ENCODE measurements around the gene ANKRD34A. TPM values are rescaled to one million over a fixed set of nuclear protein-coding genes. Genes with fewer than 3 reads are reported as not detected.
A peak's percentile ranks its signal among the peaks of the same experiment; 100 is the strongest.

Gene ANKRD34A
- polyA plus RNA-seq, 3 donors = 0.31 TPM; not detected in 2

GRCh38 chr1:145961109-145961424, 3.3 kb downstream of the ANKRD34A start:
- H3K27ac Mint-ChIP-seq = peak overlapping the region in 3 of 7 donors; percentile 30 to 66 (median 50)
- peak overlapping the region; percentile 91 to 97 for H3K4me3 Mint-ChIP-seq
- Histone ChIP-seq H3K4me1 (ENCODE audit: control insufficient read depth in 1 of 2, insufficient read depth in 2 of 2, low read length in 2 of 2) (peaks cover 73 to 85% of the 10 kb centered on the region in 2 donors), H3K27ac (ENCODE audit: low read depth in 1 of 2, low read length in 2 of 2) (no peak overlapping the region), H3K4me2 (replicated peaks; ENCODE audit: extremely low read depth, low read length, poor library complexity, severe bottlenecking) (peak overlapping the region; percentile 91), H3K4me3 (replicated peaks in 1 of 3; ENCODE audit: low read depth in 2 of 3, low read length in 3 of 3) (peak overlapping the region; percentile 53 to 87 (median 71)), H3K9me3 (replicated peaks in 1 of 2; ENCODE audit: control insufficient read depth in 1 of 2, insufficient read depth in 1 of 2, low read length in 2 of 2) (no peaks in the 10 kb centered on the region), H3K36me3 (replicated peaks in 1 of 2; ENCODE audit: control insufficient read depth in 1 of 2, insufficient read depth in 2 of 2, low read length in 2 of 2) (no peaks in the 10 kb centered on the region), H3K27me3 (ENCODE audit: control insufficient read depth in 2 of 2, insufficient read depth in 2 of 2, low read length in 2 of 2) (peaks cover 6 to 31% of the 10 kb centered on the region in 2 donors), H2AFZ (ENCODE audit: insufficient read depth, low read depth, low read length, poor library complexity, severe bottlenecking) (peak overlapping the region; percentile 90), H3K9ac (ENCODE audit: insufficient read depth, low read length, poor library complexity, severe bottlenecking) (peak overlapping the region; percentile 44), H4K20me1 (ENCODE audit: insufficient read depth, low read length) (peaks cover 3% of the 10 kb centered on the region), H3K79me2 (ENCODE audit: insufficient read depth, low read length) (peaks cover 17% of the 10 kb centered on the region)
- H3K27me3 Mint-ChIP-seq (ENCODE audit: low read depth in 3 of 3) = peaks cover 30 to 37% (median 31%) of the 10 kb centered on the region in 3 donors
- H3K9me3 Mint-ChIP-seq = peaks cover 0 to 8% (median 0%) of the 10 kb centered on the region in 7 donors
- intact Hi-C loops (cut with micrococcal nuclease) = loop anchor here (5.0 to 10.0 kb wide), 3 partner anchors 36 to 96 kb away; partner anchors contain the start of genes PEX11B (in 1 of the 2) and TXNIP (in 1 of the 2)
- no peak for TF ChIP-seq CTCF (IDR thresholded peaks at IDR 0.05)
- H3K36me3 Mint-ChIP-seq = peaks cover 1 to 3% of the 10 kb centered on the region in 2 donors
- WGBS (ENCODE audit: insufficient coverage) = 3% methylated on average over 11 of the region's 22 CpGs
- H3K4me1 Mint-ChIP-seq = peaks cover 79% of the 10 kb centered on the region
- DNase-seq = no peak

- Histone ChIP-seq H3K4me3 (replicated peaks in 1 of 3; ENCODE audit: low read depth in 2 of 3, low read length in 3 of 3) (peak overlapping the region; percentile 53 to 87 (median 71)), H3K9me3 (replicated peaks in 1 of 2; ENCODE audit: control insufficient read depth in 1 of 2, insufficient read depth in 1 of 2, low read length in 2 of 2) (no peaks in the 10 kb centered on the region), H3K4me2 (replicated peaks; ENCODE audit: extremely low read depth, low read length, poor library complexity, severe bottlenecking) (peak overlapping the region; percentile 91), H3K27me3 (ENCODE audit: control insufficient read depth in 2 of 2, insufficient read depth in 2 of 2, low read length in 2 of 2) (peaks cover 6 to 31% of the 10 kb centered on the region in 2 donors), H4K20me1 (ENCODE audit: insufficient read depth, low read length) (peaks cover 3% of the 10 kb centered on the region), H3K79me2 (ENCODE audit: insufficient read depth, low read length) (peaks cover 21% of the 10 kb centered on the region), H3K27ac (ENCODE audit: low read depth in 1 of 2, low read length in 2 of 2) (no peak overlapping the region), H2AFZ (ENCODE audit: insufficient read depth, low read depth, low read length, poor library complexity, severe bottlenecking) (peak overlapping the region; percentile 90), H3K36me3 (replicated peaks in 1 of 2; ENCODE audit: control insufficient read depth in 1 of 2, insufficient read depth in 2 of 2, low read length in 2 of 2) (no peaks in the 10 kb centered on the region), H3K9ac (ENCODE audit: insufficient read depth, low read length, poor library complexity, severe bottlenecking) (peak overlapping the region; percentile 44), H3K4me1 (ENCODE audit: control insufficient read depth in 1 of 2, insufficient read depth in 2 of 2, low read length in 2 of 2) (peaks cover 76 to 89% of the 10 kb centered on the region in 2 donors)
- under 1% methylated on average over 39 of the region's 44 CpGs for WGBS (ENCODE audit: insufficient coverage)
- Mint-ChIP-seq H3K27me3 (ENCODE audit: low read depth in 3 of 3) (peaks cover 30 to 37% (median 31%) of the 10 kb centered on the region in 3 donors), H3K27ac (peak overlapping the region in 4 of 7 donors; percentile 30 to 66 (median 48)), H3K36me3 (peaks cover 1 to 3% of the 10 kb centered on the region in 2 donors), H3K9me3 (peaks cover 0 to 8% (median 0%) of the 10 kb centered on the region in 7 donors), H3K4me3 (peak overlapping the region; percentile 91 to 97), H3K4me1 (peaks cover 84% of the 10 kb centered on the region)
- peak; percentile 20 for TF ChIP-seq CTCF (IDR thresholded peaks at IDR 0.05)
- DNase-seq = peak; percentile 34 to 48 (median 46)
- intact Hi-C loops (cut with micrococcal nuclease) = loop anchor here (5.0 to 10.0 kb wide), 3 partner anchors 37 to 96 kb away; partner anchors contain the start of genes PEX11B (in 1 of the 2) and TXNIP (in 1 of the 2)
These were observed 3.8 kb downstream of the ANKRD34A start for GRCh38 chr1:145960468-145961108.

Data from CD14-positive monocyte (primary cell).